ENCODE measurements around the gene GPSM3.

The GPSM3 gene

DNA sequence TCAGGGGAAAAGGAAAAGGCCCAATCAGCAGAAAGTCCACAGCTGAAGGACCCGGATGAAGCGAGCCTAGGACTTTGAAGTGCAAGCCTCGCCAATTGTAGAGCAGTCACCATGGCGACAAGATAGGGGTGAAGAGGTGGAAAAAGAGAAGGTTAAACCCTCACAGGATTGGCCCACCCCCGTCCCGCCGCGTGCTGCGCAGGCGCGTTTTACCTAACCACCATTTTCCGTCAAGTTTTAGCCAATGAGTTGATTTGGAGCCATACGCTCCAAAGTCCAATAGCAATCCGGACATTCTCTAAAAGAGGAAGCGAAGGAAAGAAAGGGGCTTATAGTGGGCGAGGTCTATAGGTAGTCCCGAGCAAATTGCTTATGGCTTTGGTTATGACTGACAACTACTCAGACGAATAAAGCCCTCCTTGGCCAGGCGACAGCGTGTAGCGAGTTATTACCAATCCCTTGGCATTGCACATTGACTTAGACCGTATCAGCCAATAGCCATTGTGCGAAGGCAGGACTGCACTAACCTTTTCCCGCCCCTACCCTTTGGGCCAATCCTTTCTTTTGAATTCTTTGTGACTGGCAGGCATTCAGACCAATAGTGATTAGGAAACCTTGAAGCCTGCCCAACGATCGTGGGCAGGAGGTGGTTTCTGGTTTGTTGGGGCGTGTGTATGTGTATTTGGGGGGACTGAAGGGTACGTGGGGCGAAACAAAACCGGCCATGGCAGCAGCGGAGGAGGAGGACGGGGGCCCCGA is 14.5 kb downstream of the GPSM3 start, which contains the start of gene RNF5:
RNF5 (plus strand) TSS at position 618 of the 759 bp plus-strand sequence; CDS start at position 725, 107 bp downstream.
- peaks cover 41% of the 10 kb centered on the region for H3K79me1 ChIP-seq (replicated peaks; ENCODE audit: low read length, poor library complexity, severe bottlenecking)
- peak within 1 kb of the TSS; percentile 42 for H2BK120ac ChIP-seq (ENCODE audit: low read depth, low read length)

DNA sequence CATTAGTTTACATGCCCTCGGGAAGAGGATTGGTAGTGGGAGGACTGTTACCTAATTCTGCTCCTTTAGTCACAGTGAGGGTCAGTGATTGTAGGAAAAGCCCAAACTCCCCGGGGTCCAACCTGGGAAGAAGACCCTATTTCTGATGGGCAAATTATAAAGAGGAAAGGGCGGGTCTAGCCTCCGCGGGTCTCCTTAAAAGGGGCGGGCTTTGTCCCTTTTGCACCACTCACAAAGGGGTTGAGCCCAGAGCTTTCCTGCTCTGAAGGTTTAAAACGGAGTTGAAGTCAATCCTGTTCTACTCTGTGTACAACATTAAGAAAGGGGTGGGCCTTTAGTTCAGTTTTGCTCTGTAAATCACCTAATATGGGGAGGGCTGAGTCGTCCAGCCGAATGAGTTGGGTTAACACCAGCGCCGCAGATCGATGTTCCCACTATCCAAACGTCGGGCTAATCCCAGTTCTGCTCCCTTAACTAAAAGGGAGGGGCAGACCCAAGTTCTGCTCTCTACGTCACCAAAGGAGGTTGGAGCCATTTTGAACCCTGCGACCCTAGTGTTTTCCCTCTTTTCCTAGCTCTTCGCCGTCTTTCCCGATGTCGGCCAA is 15.2 kb downstream of the GPSM3 start:
- under 1% methylated on average over 20 of the region's 20 CpGs for whole genome bisulfite sequencing
- no peak for DNase-seq
- Histone ChIP-seq H4K91ac (ENCODE audit: low read length) (peak overlapping the region; percentile 70), H3K9ac (ENCODE audit: low read length) (peak overlapping the region; percentile 92), H3K18ac (ENCODE audit: low read depth in 1 of 2, low read length in 2 of 2) (peak overlapping the region; percentile 58 to 90), H3K27me3 (ENCODE audit: control insufficient read depth in 1 of 2, insufficient read depth in 1 of 2, low read length in 2 of 2) (no peaks in the 10 kb centered on the region), H3K4me3 (ENCODE audit: insufficient read depth in 1 of 2, low read depth in 1 of 2, low read length in 2 of 2) (peak overlapping the region; percentile 39 to 99), H3K79me1 (replicated peaks; ENCODE audit: low read length, poor library complexity, severe bottlenecking) (peaks cover 41% of the 10 kb centered on the region), H2AFZ (ENCODE audit: low read depth, low read length) (no peak overlapping the region), H2BK12ac (ENCODE audit: low read length in 2 of 2) (no peak overlapping the region), H2AK5ac (ENCODE audit: low read length, severe bottlenecking) (peak overlapping the region; percentile 55), H3K4ac (ENCODE audit: low read depth in 1 of 2, low read length in 2 of 2) (peak overlapping the region in 1 of 2 experiments; percentile 77), H2BK120ac (ENCODE audit: low read depth, low read length) (peak overlapping the region; percentile 42), H3K4me1 (ENCODE audit: control insufficient read depth, insufficient read depth, low read depth, low read length) (peaks cover 20% of the 10 kb centered on the region), H3K36me3 (ENCODE audit: control insufficient read depth in 1 of 2, insufficient read depth in 2 of 2, low read depth in 1 of 2, low read length in 2 of 2) (peaks cover 22 to 23% of the 10 kb centered on the region in 2 experiments), H2BK5ac (ENCODE audit: low read depth, low read length, poor library complexity, severe bottlenecking) (no peak overlapping the region), H3K4me2 (ENCODE audit: low read length, poor library complexity, severe bottlenecking) (peak overlapping the region; percentile 85), H3K27ac (ENCODE audit: low read length, poor library complexity, severe bottlenecking) (peak overlapping the region; percentile 99), H3K23ac (ENCODE audit: low read length in 2 of 2) (no peak overlapping the region), H2BK15ac (ENCODE audit: low read depth, poor library complexity, severe bottlenecking) (peak overlapping the region; percentile 54), H3K9me3 (ENCODE audit: control insufficient read depth, low read length) (no peaks in the 10 kb centered on the region), H3K14ac (ENCODE audit: low read length in 2 of 2) (no peak overlapping the region), H4K8ac (ENCODE audit: low read length) (peak overlapping the region; percentile 94)

More for the DNA sequence above, 14.5 kb downstream of the GPSM3 start, which contains the start of gene RNF5:
- H3K14ac ChIP-seq (ENCODE audit: low read length in 2 of 2): peak within 1 kb of the TSS in 1 of 2 experiments; percentile 5
- H3K9me3 ChIP-seq (ENCODE audit: control insufficient read depth, low read length): no peaks in the 10 kb centered on the region
- peak within 1 kb of the TSS; percentile 63 to 99 for H3K4me3 ChIP-seq (ENCODE audit: insufficient read depth in 1 of 2, low read depth in 1 of 2, low read length in 2 of 2)
- peaks cover 19% of the 10 kb centered on the region for H3K4me1 ChIP-seq (ENCODE audit: control insufficient read depth, insufficient read depth, low read depth, low read length)
- H3K23ac ChIP-seq (ENCODE audit: low read length in 2 of 2): no peak within 1 kb of the TSS
- H2AK5ac ChIP-seq (ENCODE audit: low read length, severe bottlenecking): peak within 1 kb of the TSS; percentile 55
- peak within 1 kb of the TSS in 1 of 2 experiments; percentile 3 for H2BK12ac ChIP-seq (ENCODE audit: low read length in 2 of 2)
- peak within 1 kb of the TSS; percentile 85 for H3K4me2 ChIP-seq (ENCODE audit: low read length, poor library complexity, severe bottlenecking)
- no peak within 1 kb of the TSS for H2BK5ac ChIP-seq (ENCODE audit: low read depth, low read length, poor library complexity, severe bottlenecking)
- H3K4ac ChIP-seq (ENCODE audit: low read depth in 1 of 2, low read length in 2 of 2): peak within 1 kb of the TSS in 1 of 2 experiments; percentile 77
- peak within 1 kb of the TSS; percentile 54 for H2BK15ac ChIP-seq (ENCODE audit: low read depth, poor library complexity, severe bottlenecking)
- H3K18ac ChIP-seq (ENCODE audit: low read depth in 1 of 2, low read length in 2 of 2): peak within 1 kb of the TSS; percentile 58 to 90
- no peak within 1 kb of the TSS for H2AFZ ChIP-seq (ENCODE audit: low read depth, low read length)
- H4K8ac ChIP-seq (ENCODE audit: low read length): peak within 1 kb of the TSS; percentile 94
- peak within 1 kb of the TSS; percentile 70 for H4K91ac ChIP-seq (ENCODE audit: low read length)
- DNase-seq: peak; percentile 100
- peaks cover 29 to 30% of the 10 kb centered on the region in 2 experiments for H3K36me3 ChIP-seq (ENCODE audit: control insufficient read depth in 1 of 2, insufficient read depth in 2 of 2, low read depth in 1 of 2, low read length in 2 of 2)
- H3K27me3 ChIP-seq (ENCODE audit: control insufficient read depth in 1 of 2, insufficient read depth in 1 of 2, low read length in 2 of 2): no peaks in the 10 kb centered on the region
- peak within 1 kb of the TSS; percentile 99 for H3K27ac ChIP-seq (ENCODE audit: low read length, poor library complexity, severe bottlenecking)
- H3K9ac ChIP-seq (ENCODE audit: low read length): peak within 1 kb of the TSS; percentile 92
- under 1% methylated on average over 31 of the region's 33 CpGs for WGBS

GRCh38 chr6:32176476-32177182 is 15.8 kb downstream of the GPSM3 start:
- no peak overlapping the region for H2BK5ac ChIP-seq (ENCODE audit: low read depth, low read length, poor library complexity, severe bottlenecking)
- H3K4me2 ChIP-seq (ENCODE audit: low read length, poor library complexity, severe bottlenecking): peak overlapping the region; percentile 85
- no peak overlapping the region for H2BK12ac ChIP-seq (ENCODE audit: low read length in 2 of 2)
- no peaks in the 10 kb centered on the region for H3K9me3 ChIP-seq (ENCODE audit: control insufficient read depth, low read length)
- peak overlapping the region; percentile 10 to 77 for H3K4ac ChIP-seq (ENCODE audit: low read depth in 1 of 2, low read length in 2 of 2)
- 24% methylated on average over 5 of the region's 5 CpGs for WGBS
- no peak overlapping the region for H2BK15ac ChIP-seq (ENCODE audit: low read depth, poor library complexity, severe bottlenecking)
- DNase-seq: peak; percentile 84
- peak overlapping the region; percentile 58 to 90 for H3K18ac ChIP-seq (ENCODE audit: low read depth in 1 of 2, low read length in 2 of 2)
- H3K79me1 ChIP-seq (replicated peaks; ENCODE audit: low read length, poor library complexity, severe bottlenecking): peaks cover 36% of the 10 kb centered on the region
- no peak overlapping the region for H2AFZ ChIP-seq (ENCODE audit: low read depth, low read length)
- no peak overlapping the region for H3K23ac ChIP-seq (ENCODE audit: low read length in 2 of 2)
- H3K9ac ChIP-seq (ENCODE audit: low read length): peak overlapping the region; percentile 92
- H3K27ac ChIP-seq (ENCODE audit: low read length, poor library complexity, severe bottlenecking): peak overlapping the region; percentile 99
- no peak overlapping the region for H3K14ac ChIP-seq (ENCODE audit: low read length in 2 of 2)
- H4K8ac ChIP-seq (ENCODE audit: low read length): peak overlapping the region; percentile 94
- peaks cover 17 to 18% of the 10 kb centered on the region in 2 experiments for H3K36me3 ChIP-seq (ENCODE audit: control insufficient read depth in 1 of 2, insufficient read depth in 2 of 2, low read depth in 1 of 2, low read length in 2 of 2)
- H2BK120ac ChIP-seq (ENCODE audit: low read depth, low read length): peak overlapping the region; percentile 36
- H3K27me3 ChIP-seq (ENCODE audit: control insufficient read depth in 1 of 2, insufficient read depth in 1 of 2, low read length in 2 of 2): no peaks in the 10 kb centered on the region
- H2AK5ac ChIP-seq (ENCODE audit: low read length, severe bottlenecking): peak overlapping the region; percentile 51
- H4K91ac ChIP-seq (ENCODE audit: low read length): peak overlapping the region; percentile 16
- H3K4me3 ChIP-seq (ENCODE audit: insufficient read depth in 1 of 2, low read depth in 1 of 2, low read length in 2 of 2): peak overlapping the region in 1 of 2 experiments; percentile 99
- peaks cover 20% of the 10 kb centered on the region for H3K4me1 ChIP-seq (ENCODE audit: control insufficient read depth, insufficient read depth, low read depth, low read length)

All from mesenchymal stem cell (in vitro differentiated cells and primary cell).